Smooth muscle cell (in vitro differentiated cells): ENCODE results near the gene LRP10. TPM values are rescaled to one million over a fixed set of nuclear protein-coding genes. Genes with fewer than 3 reads are reported as not detected.

Experiments
- DNase-seq: peaks from one replicate; lab custom pipeline; 2025; ENCODE audit not compliant: unreplicated experiment; lab: John Stamatoyannopoulos, UW
- H2AFZ ChIP-seq: fragments of 200-600 bp; sonication (generic); 2 replicates; pipeline ENCODE4 v1.6.0; 2016; ENCODE audit warnings: antibody characterized with exemption, low read depth, mild to moderate bottlenecking
- H3F3A ChIP-seq: fragments of 200-600 bp; sonication (generic); 2 replicates; pipeline ENCODE4 v1.6.0; 2017; ENCODE audit warnings: antibody characterized with exemption, low read depth
- H3K27ac ChIP-seq: fragments of 200-600 bp; sonication (generic); 2 replicates; pipeline ENCODE4 v1.5.1; 2016; ENCODE audit warnings: low read depth, mild to moderate bottlenecking
- H3K27me3 ChIP-seq: fragments of 200-600 bp; sonication (generic); 2 replicates; pipeline ENCODE4 v1.6.1; 2016; ENCODE audit warnings: low read depth, mild to moderate bottlenecking
- H3K36me3 ChIP-seq: fragments of 200-600 bp; sonication (generic); 2 replicates; pipeline ENCODE4 v1.5.1; 2016; ENCODE audit warnings: low read depth
- H3K4me1 ChIP-seq: fragments of 200-600 bp; sonication (generic); 2 replicates; pipeline ENCODE4 v1.5.1; 2016; ENCODE audit warnings: low read depth
- H3K4me2 ChIP-seq: fragments of 200-600 bp; sonication (generic); 2 replicates; pipeline ENCODE4 v1.6.0; 2016; ENCODE audit warnings: mild to moderate bottlenecking
- H3K4me3 ChIP-seq: fragments of 200-600 bp; sonication (generic); 2 replicates; pipeline ENCODE4 v1.5.1; 2016; ENCODE audit warnings: mild to moderate bottlenecking
- H3K79me2 ChIP-seq: fragments of 200-600 bp; sonication (generic); 2 replicates; pipeline ENCODE4 v1.6.0; 2016; ENCODE audit warnings: low read depth, mild to moderate bottlenecking
- H3K9ac ChIP-seq: fragments of 200-600 bp; sonication (generic); 2 replicates; pipeline ENCODE4 v1.6.0; 2016; ENCODE audit warnings: low read depth
- H3K9me3 ChIP-seq: fragments of 200-600 bp; sonication (generic); replicated peaks from 2 replicates; pipeline ENCODE4 v1.5.1; 2016; ENCODE audit warnings: low read depth
- H4K20me1 ChIP-seq: fragments of 200-600 bp; sonication (generic); 2 replicates; pipeline ENCODE4 v1.6.0; 2016; ENCODE audit warnings: low read depth
- CTCF ChIP-seq: fragments of 200-600 bp; sonication (generic); IDR thresholded peaks from 2 replicates; pipeline ENCODE4 v1.5.1; 2017; ENCODE audit warnings: borderline replicate concordance, mild to moderate bottlenecking, antibody characterized with exemption; ENCODE audit not compliant: insufficient read depth, poor library complexity, severe bottlenecking
- WGBS: methylation state at CpG from one replicate; pipeline ENCODE4 v1.1.7; 2016; ENCODE audit warnings: low lambda C conversion rate; 5-methylcytosine and 5-hydroxymethylcytosine counted together
- polyA plus RNA-seq: library from polyadenylated mRNA; unstranded; fragments of >200 nt; fragmentation: Nextera tagmentation; extraction: Ambion mirVana; gene quantifications from 2 replicates; pipeline ENCODE4 v1.2.1, GENCODE V29; 2016
- total RNA-seq: library from RNA; depleted of rRNA; stranded (reverse); fragments of >200 nt; gene quantifications from 2 replicates; pipeline ENCODE4 v1.2.3, GENCODE V29; 2014

The LRP10 gene
- total and polyA plus RNA-seq, 2 experiments from 2014 or later, result 38.8 to 87.1 TPM

GRCh38 chr14:22898302-22899090 lies 27.0 kb downstream of the LRP10 start:
- Histone ChIP-seq H3K9ac (peak overlapping the region; percentile 15), H3K4me2 (peak overlapping the region; percentile 70), H3F3A (peaks cover 13% of the 10 kb centered on the region), H3K79me2 (no peaks in the 10 kb centered on the region), H2AFZ (no peak overlapping the region), H3K36me3 (no peaks in the 10 kb centered on the region), H3K27me3 (no peaks in the 10 kb centered on the region), H3K9me3 (no peaks in the 10 kb centered on the region), H4K20me1 (no peaks in the 10 kb centered on the region), H3K27ac (peak overlapping the region; percentile 85), H3K4me1 (peaks cover 10% of the 10 kb centered on the region), H3K4me3 (no peak overlapping the region)
- WGBS, result 35% methylated on average over 8 of the region's 8 CpGs
- TF ChIP-seq CTCF, result no peak
- no peak for DNase-seq

DNA sequence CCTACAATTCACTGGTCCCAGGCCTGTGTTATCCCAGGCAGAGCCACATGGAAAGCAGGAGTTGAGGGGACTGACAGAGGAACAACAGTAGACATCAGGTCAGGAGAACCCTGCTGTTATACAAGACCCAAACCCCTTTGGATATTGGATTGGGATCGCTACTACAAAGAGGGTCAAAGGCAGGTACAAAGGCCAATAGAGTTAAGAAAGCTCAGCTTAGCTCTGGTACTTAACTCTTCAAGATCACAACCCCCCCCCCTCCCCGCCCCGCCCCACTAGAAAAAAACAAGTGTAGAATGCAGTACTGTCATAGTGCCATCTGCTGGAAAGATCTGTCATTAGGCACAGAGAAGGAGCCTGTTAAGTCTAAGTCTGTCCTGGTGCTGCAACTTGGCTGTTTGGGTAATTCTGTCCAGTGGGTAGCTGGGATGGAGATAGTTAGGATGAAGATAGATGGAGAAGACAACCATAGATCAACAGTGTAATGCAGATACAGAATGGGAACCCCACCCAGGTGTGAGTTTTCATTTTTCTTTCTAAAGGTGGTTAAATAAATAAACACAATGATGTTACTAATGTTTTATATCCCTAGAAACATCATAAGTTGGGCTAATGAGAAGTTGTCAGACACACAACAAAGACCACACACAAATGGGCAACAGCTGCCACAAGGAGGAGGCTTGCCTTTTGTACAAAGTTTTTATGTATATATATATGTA lies 28.7 kb downstream of the LRP10 start:
- no peak overlapping the region for H3K4me2 ChIP-seq
- H3K9ac ChIP-seq, result no peak overlapping the region
- H3K9me3 ChIP-seq, result no peaks in the 10 kb centered on the region
- DNase-seq, result peak; percentile 7
- no peaks in the 10 kb centered on the region for H4K20me1 ChIP-seq
- H3K27ac ChIP-seq, result peak overlapping the region; percentile 52
- TF ChIP-seq CTCF, result peak; percentile 52
- H3K79me2 ChIP-seq, result no peaks in the 10 kb centered on the region
- no peak overlapping the region for H2AFZ ChIP-seq
- H3K4me3 ChIP-seq, result no peak overlapping the region
- 21% methylated on average over 3 of the region's 3 CpGs for WGBS
- peaks cover 10% of the 10 kb centered on the region for H3K4me1 ChIP-seq
- H3K27me3 ChIP-seq, result no peaks in the 10 kb centered on the region
- H3F3A ChIP-seq, result peaks cover 16% of the 10 kb centered on the region
- peaks cover 7% of the 10 kb centered on the region for H3K36me3 ChIP-seq

GRCh38 chr14:22901799-22902198 lies 30.3 kb downstream of the LRP10 start:
- peaks cover 16% of the 10 kb centered on the region for H3F3A ChIP-seq
- peaks cover 11% of the 10 kb centered on the region for H3K36me3 ChIP-seq
- no peak overlapping the region for H3K27ac ChIP-seq
- H3K4me1 ChIP-seq, result peaks cover 10% of the 10 kb centered on the region
- H4K20me1 ChIP-seq, result no peaks in the 10 kb centered on the region
- no peak overlapping the region for H3K9ac ChIP-seq
- H3K9me3 ChIP-seq, result no peaks in the 10 kb centered on the region
- no peak for DNase-seq
- no peak overlapping the region for H2AFZ ChIP-seq
- no peaks in the 10 kb centered on the region for H3K79me2 ChIP-seq
- H3K4me3 ChIP-seq, result no peak overlapping the region
- no peaks in the 10 kb centered on the region for H3K27me3 ChIP-seq
- WGBS, result 97% methylated on average over 7 of the region's 7 CpGs
- H3K4me2 ChIP-seq, result no peak overlapping the region
- TF ChIP-seq CTCF, result no peak
